ENCODE measurements around the gene TAB2. TPM values are rescaled to one million over a fixed set of nuclear protein-coding genes. Genes with fewer than 3 reads are reported as not detected.
"Not testable (repeated sequence)": the region's sequence is repeated elsewhere in the genome, so short reads cannot be mapped to it uniquely, and the experiment has no call there.

TAB2 gene
- total and polyA plus RNA-seq, 4 donors: 22.2 to 68.6 (median 58.9) TPM

DNA sequence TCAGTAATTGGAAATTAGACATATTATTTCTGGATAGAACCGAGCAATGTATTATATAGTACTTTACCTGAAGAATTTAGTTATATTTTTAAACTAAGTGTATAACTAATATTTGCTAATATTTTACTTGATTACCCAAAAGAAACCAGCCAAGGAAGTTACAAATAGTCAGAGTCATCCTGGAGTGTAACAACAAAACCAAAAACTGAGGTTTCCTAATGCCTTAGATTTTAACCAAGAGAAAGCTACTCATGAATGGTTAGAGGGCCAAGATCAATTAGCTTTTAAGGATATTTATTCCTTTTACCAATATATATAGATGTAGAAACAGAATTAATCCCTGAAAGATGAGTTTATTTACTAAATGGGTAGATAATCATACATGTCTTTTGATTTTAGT, 26.0 kb downstream of the TAB2 start:
- H3K27me3 ChIP-seq (ENCODE audit: control insufficient read depth in 1 of 2, insufficient read depth in 2 of 2, low read length in 1 of 2): no peaks in the 10 kb centered on the region
- no peaks in the 10 kb centered on the region for H3K9me3 ChIP-seq (ENCODE audit: control insufficient read depth, low read length)
- no peak overlapping the region for H3K27ac ChIP-seq (ENCODE audit: low read depth in 1 of 2, low read length in 2 of 2)
- no peaks in the 10 kb centered on the region for H3K36me3 ChIP-seq (ENCODE audit: control insufficient read depth in 1 of 2, insufficient read depth in 2 of 2, low read length in 1 of 2)
- peaks cover 0 to 5% of the 10 kb centered on the region in 2 donors for H3K4me1 ChIP-seq (ENCODE audit: control insufficient read depth in 1 of 2, insufficient read depth in 2 of 2, low read length in 2 of 2)
- ATAC-seq (ENCODE audit: low FRiP score) (no peak), DNase-seq (no peak)
- intact Hi-C loops (cut with DNase I): no loop called here
- WGBS, 2 donors: 89 to 94% methylated on average over 1 of the region's 1 CpG
- no peak overlapping the region for H3K4me3 ChIP-seq (ENCODE audit: low read length in 2 of 2)

- ATAC-seq (ENCODE audit: low FRiP score): no peak
- H3K4me1 ChIP-seq (ENCODE audit: control insufficient read depth in 1 of 2, insufficient read depth in 2 of 2, low read length in 2 of 2): no peaks in the 10 kb centered on the region
- H3K27ac ChIP-seq (ENCODE audit: low read depth in 1 of 2, low read length in 2 of 2): no peak overlapping the region
- 89 to 95% methylated on average over 3 of the region's 3 CpGs for WGBS, 2 donors
- no peak for DNase-seq
- intact Hi-C loops (cut with DNase I): no loop called here
- no peak overlapping the region for H3K4me3 ChIP-seq (ENCODE audit: low read length in 2 of 2)
- H3K27me3 ChIP-seq (ENCODE audit: control insufficient read depth in 1 of 2, insufficient read depth in 2 of 2, low read length in 1 of 2): no peaks in the 10 kb centered on the region
- H3K9me3 ChIP-seq (ENCODE audit: control insufficient read depth, low read length): no peaks in the 10 kb centered on the region
- H3K36me3 ChIP-seq (ENCODE audit: control insufficient read depth in 1 of 2, insufficient read depth in 2 of 2, low read length in 1 of 2): no peaks in the 10 kb centered on the region
These were observed 28.6 kb downstream of the TAB2 start for GRCh38 chr6:149346078-149346477.

- no peak for ATAC-seq (ENCODE audit: low FRiP score)
- no peak for DNase-seq
- WGBS, 2 donors: 52 to 56% methylated on average over 2 of the region's 2 CpGs
- H3K4me3 ChIP-seq (ENCODE audit: low read length in 2 of 2): no peak overlapping the region
- no peaks in the 10 kb centered on the region for H3K9me3 ChIP-seq (ENCODE audit: control insufficient read depth, low read length)
- no peaks in the 10 kb centered on the region for H3K36me3 ChIP-seq (ENCODE audit: control insufficient read depth in 1 of 2, insufficient read depth in 2 of 2, low read length in 1 of 2)
- intact Hi-C loops (cut with DNase I): no loop called here
- H3K27ac ChIP-seq (ENCODE audit: low read depth in 1 of 2, low read length in 2 of 2): no peak overlapping the region
- no peaks in the 10 kb centered on the region for H3K27me3 ChIP-seq (ENCODE audit: control insufficient read depth in 1 of 2, insufficient read depth in 2 of 2, low read length in 1 of 2)
- H3K4me1 ChIP-seq (ENCODE audit: control insufficient read depth in 1 of 2, insufficient read depth in 2 of 2, low read length in 2 of 2): no peaks in the 10 kb centered on the region
These were observed 29.6 kb downstream of the TAB2 start for GRCh38 chr6:149347067-149347466.

- H3K36me3 ChIP-seq (ENCODE audit: control insufficient read depth in 1 of 2, insufficient read depth in 2 of 2, low read length in 1 of 2); H3K27me3 ChIP-seq (ENCODE audit: control insufficient read depth in 1 of 2, insufficient read depth in 2 of 2, low read length in 1 of 2); ATAC-seq (ENCODE audit: low FRiP score); H3K4me3 ChIP-seq (ENCODE audit: low read length in 2 of 2); H3K9me3 ChIP-seq (ENCODE audit: control insufficient read depth, low read length); intact Hi-C loops (cut with DNase I); DNase-seq; H3K27ac ChIP-seq (ENCODE audit: low read depth in 1 of 2, low read length in 2 of 2); H3K4me1 ChIP-seq (ENCODE audit: control insufficient read depth in 1 of 2, insufficient read depth in 2 of 2, low read length in 2 of 2): not testable (repeated sequence)
- WGBS, 2 donors: 96 to 98% methylated on average over 6 of the region's 6 CpGs
These were observed 31.8 kb downstream of the TAB2 start for GRCh38 chr6:149349279-149349678.

DNA sequence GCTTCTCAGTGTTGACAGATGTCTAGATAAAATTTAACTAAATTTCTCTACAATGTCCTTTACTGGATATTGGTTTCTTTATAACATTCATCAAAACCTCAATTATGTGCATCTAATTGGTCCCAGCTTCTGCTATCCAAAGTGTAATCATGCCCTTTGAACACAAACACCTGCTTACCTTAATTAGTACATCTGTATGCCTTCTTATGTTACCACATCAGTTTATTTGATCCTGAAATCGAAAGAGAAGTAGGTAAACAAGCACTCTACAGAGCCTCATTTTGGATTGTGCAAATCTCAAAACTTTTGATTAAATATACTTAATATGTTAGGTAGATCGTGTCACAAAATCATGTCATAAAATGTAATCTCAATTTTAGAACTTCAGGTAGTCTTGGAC, 36.5 kb downstream of the TAB2 start:
- no peak overlapping the region for H3K4me3 ChIP-seq (ENCODE audit: low read length in 2 of 2)
- DNase-seq (no peak), ATAC-seq (ENCODE audit: low FRiP score) (no peak)
- H3K27me3 ChIP-seq (ENCODE audit: control insufficient read depth in 1 of 2, insufficient read depth in 2 of 2, low read length in 1 of 2): no peaks in the 10 kb centered on the region
- H3K27ac ChIP-seq (ENCODE audit: low read depth in 1 of 2, low read length in 2 of 2): no peak overlapping the region
- 93 to 94% methylated on average over 2 of the region's 2 CpGs for WGBS, 2 donors
- H3K36me3 ChIP-seq (ENCODE audit: control insufficient read depth in 1 of 2, insufficient read depth in 2 of 2, low read length in 1 of 2): no peaks in the 10 kb centered on the region
- intact Hi-C loops (cut with DNase I): no loop called here
- H3K4me1 ChIP-seq (ENCODE audit: control insufficient read depth in 1 of 2, insufficient read depth in 2 of 2, low read length in 2 of 2): no peaks in the 10 kb centered on the region
- no peaks in the 10 kb centered on the region for H3K9me3 ChIP-seq (ENCODE audit: control insufficient read depth, low read length)

- intact Hi-C loops (cut with DNase I): no loop called here
- Histone ChIP-seq H3K36me3 (ENCODE audit: control insufficient read depth in 1 of 2, insufficient read depth in 2 of 2, low read length in 1 of 2) (no peaks in the 10 kb centered on the region), H3K9me3 (ENCODE audit: control insufficient read depth, low read length) (no peaks in the 10 kb centered on the region), H3K4me3 (ENCODE audit: low read length in 2 of 2) (no peak overlapping the region), H3K27ac (ENCODE audit: low read depth in 1 of 2, low read length in 2 of 2) (no peak overlapping the region), H3K4me1 (ENCODE audit: control insufficient read depth in 1 of 2, insufficient read depth in 2 of 2, low read length in 2 of 2) (no peaks in the 10 kb centered on the region), H3K27me3 (ENCODE audit: control insufficient read depth in 1 of 2, insufficient read depth in 2 of 2, low read length in 1 of 2) (no peaks in the 10 kb centered on the region)
- no peak for DNase-seq
- 84 to 87% methylated on average over 6 of the region's 6 CpGs for WGBS, 2 donors
- ATAC-seq (ENCODE audit: low FRiP score): no peak
These were observed 38.7 kb downstream of the TAB2 start for GRCh38 chr6:149356081-149356750.

DNA sequence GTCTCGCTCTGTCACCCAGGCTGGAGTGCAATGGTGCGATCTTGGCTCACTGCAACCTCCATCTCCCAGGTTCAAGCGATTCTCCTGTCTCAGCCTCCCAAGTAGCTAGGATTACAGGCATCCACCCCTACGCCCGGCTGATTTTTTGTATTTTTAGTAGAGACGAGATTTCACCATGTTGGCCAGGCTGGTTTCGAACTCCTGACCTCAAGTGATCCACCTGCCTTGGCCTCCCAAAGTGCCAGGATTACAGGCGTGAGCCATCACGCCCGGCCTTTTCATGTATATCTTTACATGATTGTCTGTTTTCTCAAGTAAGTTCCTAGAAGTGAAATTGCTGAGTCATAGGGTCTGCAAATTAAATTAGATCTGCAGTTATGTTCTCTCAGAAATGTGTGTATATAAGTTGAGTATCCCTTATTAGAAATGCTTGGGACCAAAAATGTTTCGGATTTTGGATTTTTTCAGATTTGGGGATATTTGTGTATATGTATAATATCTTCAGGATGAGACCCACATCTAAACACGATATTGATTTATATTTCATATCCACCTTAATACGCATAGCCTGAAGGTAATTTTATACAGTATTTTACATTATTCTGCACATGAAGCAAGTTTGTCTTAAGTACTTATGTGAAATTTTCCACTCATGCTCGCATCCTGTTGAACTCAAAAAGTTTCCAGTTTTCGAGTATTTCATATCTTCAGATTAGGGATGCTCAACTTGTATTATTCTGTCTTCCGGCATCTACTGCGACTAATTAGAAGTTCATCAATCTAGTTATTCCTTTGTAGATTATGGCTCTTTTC, 40.4 kb downstream of the TAB2 start:
- no peaks in the 10 kb centered on the region for H3K9me3 ChIP-seq (ENCODE audit: control insufficient read depth, low read length)
- 93 to 95% methylated on average over 17 of the region's 17 CpGs for WGBS, 2 donors
- no peaks in the 10 kb centered on the region for H3K4me1 ChIP-seq (ENCODE audit: control insufficient read depth in 1 of 2, insufficient read depth in 2 of 2, low read length in 2 of 2)
- DNase-seq (no peak), ATAC-seq (ENCODE audit: low FRiP score) (no peak)
- no peak overlapping the region for H3K27ac ChIP-seq (ENCODE audit: low read depth in 1 of 2, low read length in 2 of 2)
- H3K4me3 ChIP-seq (ENCODE audit: low read length in 2 of 2): no peak overlapping the region
- no peaks in the 10 kb centered on the region for H3K27me3 ChIP-seq (ENCODE audit: control insufficient read depth in 1 of 2, insufficient read depth in 2 of 2, low read length in 1 of 2)
- intact Hi-C loops (cut with DNase I): no loop called here
- H3K36me3 ChIP-seq (ENCODE audit: control insufficient read depth in 1 of 2, insufficient read depth in 2 of 2, low read length in 1 of 2): no peaks in the 10 kb centered on the region

- no peak overlapping the region for H3K27ac ChIP-seq (ENCODE audit: low read depth in 1 of 2, low read length in 2 of 2)
- H3K9me3 ChIP-seq (ENCODE audit: control insufficient read depth, low read length): no peaks in the 10 kb centered on the region
- no peak overlapping the region for H3K4me3 ChIP-seq (ENCODE audit: low read length in 2 of 2)
- no peaks in the 10 kb centered on the region for H3K27me3 ChIP-seq (ENCODE audit: control insufficient read depth in 1 of 2, insufficient read depth in 2 of 2, low read length in 1 of 2)
- H3K4me1 ChIP-seq (ENCODE audit: control insufficient read depth in 1 of 2, insufficient read depth in 2 of 2, low read length in 2 of 2): no peaks in the 10 kb centered on the region
- H3K36me3 ChIP-seq (ENCODE audit: control insufficient read depth in 1 of 2, insufficient read depth in 2 of 2, low read length in 1 of 2): no peaks in the 10 kb centered on the region
- no peak for ATAC-seq (ENCODE audit: low FRiP score)
- intact Hi-C loops (cut with DNase I): no loop called here
- DNase-seq: no peak
These were observed 41.9 kb downstream of the TAB2 start for GRCh38 chr6:149359440-149359839.

DNA sequence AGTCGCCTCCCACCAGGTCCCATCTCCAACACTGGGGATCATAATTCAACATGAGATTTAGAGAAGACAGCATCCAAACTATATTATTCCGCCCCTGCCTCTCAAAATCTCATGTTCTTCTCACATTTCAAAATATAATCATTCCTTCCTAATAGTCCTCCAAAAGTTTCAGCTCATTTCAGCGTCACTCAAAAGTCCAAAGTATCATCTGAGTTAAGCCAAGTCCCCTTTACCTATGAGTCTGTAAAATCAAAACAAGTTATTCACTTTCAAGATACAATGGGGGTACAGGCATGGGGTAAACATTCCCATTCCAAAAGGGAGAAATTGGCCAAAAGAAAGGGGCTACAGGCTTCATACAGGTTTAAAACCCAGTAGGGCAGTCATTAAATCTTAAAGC, 43.0 kb downstream of the TAB2 start:
- DNase-seq (no peak), ATAC-seq (ENCODE audit: low FRiP score) (no peak)
- WGBS, 2 donors: 96 to 97% methylated on average over 3 of the region's 3 CpGs
- Histone ChIP-seq H3K4me1 (ENCODE audit: control insufficient read depth in 1 of 2, insufficient read depth in 2 of 2, low read length in 2 of 2) (no peaks in the 10 kb centered on the region), H3K27ac (ENCODE audit: low read depth in 1 of 2, low read length in 2 of 2) (no peak overlapping the region), H3K4me3 (ENCODE audit: low read length in 2 of 2) (no peak overlapping the region), H3K9me3 (ENCODE audit: control insufficient read depth, low read length) (no peaks in the 10 kb centered on the region), H3K27me3 (ENCODE audit: control insufficient read depth in 1 of 2, insufficient read depth in 2 of 2, low read length in 1 of 2) (no peaks in the 10 kb centered on the region), H3K36me3 (ENCODE audit: control insufficient read depth in 1 of 2, insufficient read depth in 2 of 2, low read length in 1 of 2) (no peaks in the 10 kb centered on the region)
- intact Hi-C loops (cut with DNase I): no loop called here
